K562 (cell line): ENCODE results near the gene ZNF506.

Source experiments
- ATF3 ChIP-seq, 2 experiments: fragments of 450-650 bp in 1 of 2; sonication (generic) in 1 of 2; formaldehyde crosslinking in 1 of 2; IDR thresholded peaks in 1 of 2; conservative IDR thresholded peaks in 1 of 2; 2 replicates each; pipeline versions ENCODE4 v1.6.1 to v1.8.1; 2016 to 2023; ENCODE audit warnings: mild to moderate bottlenecking in 2 of 2, moderate library complexity in 2 of 2, inconsistent platforms in 1 of 2, missing genetic modification reagents in 1 of 2
- GMEB1 ChIP-seq: fragments of 250-450 bp; sonication (Bioruptor Pico); IDR thresholded peaks from 2 replicates; pipeline ENCODE4 v1.4.0; 2020; ENCODE audit warnings: mild to moderate bottlenecking
- TFAP4 ChIP-seq: sonication (generic); formaldehyde crosslinking; IDR thresholded peaks from 2 replicates; pipeline ENCODE4 v1.8.0; 2022; ENCODE audit warnings: missing genetic modification reagents, mild to moderate bottlenecking, moderate library complexity, borderline replicate concordance
- XRCC5 ChIP-seq: fragments of 200-400 bp; formaldehyde crosslinking; IDR thresholded peaks from 2 replicates; pipeline ENCODE4 v1.6.1; 2017; ENCODE audit warnings: low read depth, mild to moderate bottlenecking, low read length
- ZBTB33 ChIP-seq: sonication (generic); formaldehyde crosslinking; IDR thresholded peaks from 2 replicates; pipeline ENCODE4 v1.8.1; 2023; ENCODE audit warnings: mild to moderate bottlenecking, missing genetic modification reagents

GRCh38 chr19:19751846-19752245, 69.7 kb downstream of the ZNF506 start:
- TF ChIP-seq TFAP4 (no peak), GMEB1 (CRISPR knock-in tag) (no peak), ZBTB33 (CRISPR knock-in tag) (no peak), ATF3 (IDR thresholded peaks at IDR 0.05) (no peak), ATF3 (CRISPR knock-in tag; conservative IDR thresholded peaks at IDR 0.05) (no peak), XRCC5 (no peak)
